Measurements from ENCODE around the gene DBNDD1.
"Not testable (repeated sequence)": the region's sequence is repeated elsewhere in the genome, so short reads cannot be mapped to it uniquely, and the experiment has no call there.

DBNDD1 gene, protein sequence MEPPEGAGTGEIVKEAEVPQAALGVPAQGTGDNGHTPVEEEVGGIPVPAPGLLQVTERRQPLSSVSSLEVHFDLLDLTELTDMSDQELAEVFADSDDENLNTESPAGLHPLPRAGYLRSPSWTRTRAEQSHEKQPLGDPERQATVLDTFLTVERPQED

DNA sequence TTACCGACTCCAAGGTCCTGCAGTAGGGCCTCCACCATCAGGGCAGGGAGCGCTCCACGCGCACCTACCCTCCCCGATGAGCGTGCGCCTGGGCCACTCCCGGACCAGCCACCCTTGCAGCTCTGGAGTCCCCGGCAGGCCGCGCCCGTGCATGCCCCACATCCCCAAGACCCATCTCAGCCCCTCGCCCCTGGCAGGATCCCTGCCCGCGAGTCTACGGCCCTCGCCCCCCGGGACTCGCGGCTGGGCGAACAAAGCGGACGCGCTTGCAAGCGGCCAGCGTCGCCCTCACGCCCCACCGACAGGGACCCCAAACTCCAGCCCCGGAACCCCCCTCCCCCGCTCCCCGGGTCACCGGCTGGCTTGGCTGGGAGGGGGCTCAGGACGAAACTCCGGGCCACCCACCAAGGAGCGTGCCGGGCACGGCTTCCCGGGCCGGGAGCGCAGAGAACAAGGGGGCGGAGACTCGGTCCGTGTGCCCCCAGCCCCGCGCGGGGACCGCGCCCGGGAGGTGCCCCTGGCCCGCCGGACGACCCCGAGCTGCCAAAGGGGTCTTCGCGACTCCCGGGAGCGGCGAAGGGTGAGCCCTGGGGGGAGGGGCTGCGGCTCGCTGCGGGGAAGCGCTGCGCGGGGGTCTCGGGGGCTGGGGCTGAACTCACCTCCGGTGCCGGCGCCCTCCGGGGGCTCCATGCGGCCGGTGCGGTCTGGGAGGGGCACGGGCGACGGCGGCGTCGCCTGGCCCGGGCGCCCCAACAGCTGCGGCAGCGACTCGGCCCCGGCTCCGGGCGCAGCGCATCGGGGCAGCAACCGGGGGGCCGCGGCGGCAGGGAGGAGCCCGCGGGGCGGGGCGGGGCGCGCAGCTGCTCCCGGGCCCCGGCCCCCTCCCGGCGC lies at the start of gene DBNDD1:
Gene DBNDD1 (minus strand): TSS at position 805 of the 891 bp plus-strand sequence. CDS start 115 bp downstream, at position 690.
- DNase-seq (ENCODE audit: low read depth in 2 of 2, low spot score in 1 of 2) = no peak

DNA sequence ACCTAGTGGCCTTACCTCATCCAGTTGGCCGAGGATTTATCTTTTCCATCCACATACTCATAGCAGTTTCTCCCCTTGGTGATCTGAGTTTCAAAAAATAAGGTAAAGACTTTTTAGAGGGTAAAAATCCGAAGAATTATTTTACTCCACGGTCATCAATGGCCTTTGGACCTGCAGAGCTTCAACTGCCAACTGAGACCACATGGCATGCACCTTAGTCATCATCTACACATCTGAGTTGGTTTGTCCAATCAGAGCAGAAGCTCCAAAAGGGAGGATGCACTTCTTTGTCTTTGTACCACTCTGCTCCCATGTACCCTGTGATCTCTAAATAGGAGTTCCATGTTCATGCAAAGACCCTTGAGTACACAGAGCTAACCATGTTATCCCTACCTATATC lies 42.2 kb upstream of the DBNDD1 start:
- no peak for DNase-seq (ENCODE audit: low read depth in 2 of 2, low spot score in 1 of 2)

DNA sequence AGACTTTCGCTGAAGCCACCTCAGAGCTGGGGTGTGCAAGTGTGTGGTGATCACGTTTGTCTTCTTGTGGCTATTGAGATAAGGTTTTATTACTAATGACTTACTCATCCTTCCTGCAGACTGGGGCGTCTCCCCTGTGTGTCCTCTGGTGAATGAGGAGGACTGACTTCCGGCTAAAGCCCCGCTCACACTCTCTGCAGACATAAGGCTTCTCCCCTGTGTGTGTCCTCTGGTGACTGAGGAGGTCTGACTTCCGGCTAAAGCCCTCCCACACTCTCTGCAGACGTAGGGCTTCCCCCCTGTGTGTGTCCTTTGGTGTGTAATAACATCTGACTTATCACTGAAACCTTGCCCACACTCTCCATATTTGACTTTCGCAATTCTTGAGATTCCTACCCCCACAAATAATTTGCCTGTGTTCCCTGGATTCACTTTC lies 38.5 kb upstream of the DBNDD1 start:
- no peak for DNase-seq (ENCODE audit: low read depth in 2 of 2, low spot score in 1 of 2)

DNA sequence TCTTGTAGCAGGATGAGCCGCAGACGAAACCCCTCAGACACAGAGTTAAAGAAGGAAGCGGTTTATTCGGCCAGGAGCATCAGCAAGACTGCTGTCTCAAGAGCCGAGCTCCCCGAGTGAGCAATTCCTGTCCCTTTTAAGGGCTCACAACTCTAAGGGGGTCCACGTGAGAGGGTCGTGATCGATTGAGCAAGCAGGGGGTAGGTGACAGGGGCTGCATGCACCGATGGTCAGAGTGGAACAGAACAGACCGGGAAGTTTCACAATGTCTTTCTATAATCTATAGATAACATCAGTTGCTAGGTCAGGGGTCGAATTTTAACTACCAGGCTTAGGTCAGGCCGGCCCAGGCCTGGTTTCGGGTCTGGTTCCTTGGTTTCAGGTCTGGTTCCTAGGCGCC lies 37.3 kb upstream of the DBNDD1 start:
- not testable (repeated sequence) for DNase-seq (ENCODE audit: low read depth in 2 of 2, low spot score in 1 of 2)

DNA sequence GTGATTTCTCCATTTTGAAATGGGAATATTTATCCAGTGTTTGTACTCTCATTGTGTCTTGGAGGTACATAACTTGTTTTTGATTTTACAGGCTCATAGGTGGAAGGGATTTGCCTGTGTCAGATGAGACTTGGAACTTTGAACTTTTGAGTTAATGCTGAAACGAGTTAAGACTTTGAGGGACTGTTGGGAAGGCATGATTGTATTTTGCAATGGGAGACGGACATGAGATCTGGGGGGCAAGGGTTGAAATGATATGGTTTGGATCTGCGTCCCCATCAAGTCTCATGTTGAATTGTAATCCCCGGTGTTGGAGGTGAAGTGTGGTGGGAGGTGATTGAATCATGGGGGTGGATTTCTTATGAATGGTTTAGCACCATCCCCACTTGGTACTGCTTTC lies 36.1 kb upstream of the DBNDD1 start:
- DNase-seq (ENCODE audit: low read depth in 2 of 2, low spot score in 1 of 2) = no peak

DNA sequence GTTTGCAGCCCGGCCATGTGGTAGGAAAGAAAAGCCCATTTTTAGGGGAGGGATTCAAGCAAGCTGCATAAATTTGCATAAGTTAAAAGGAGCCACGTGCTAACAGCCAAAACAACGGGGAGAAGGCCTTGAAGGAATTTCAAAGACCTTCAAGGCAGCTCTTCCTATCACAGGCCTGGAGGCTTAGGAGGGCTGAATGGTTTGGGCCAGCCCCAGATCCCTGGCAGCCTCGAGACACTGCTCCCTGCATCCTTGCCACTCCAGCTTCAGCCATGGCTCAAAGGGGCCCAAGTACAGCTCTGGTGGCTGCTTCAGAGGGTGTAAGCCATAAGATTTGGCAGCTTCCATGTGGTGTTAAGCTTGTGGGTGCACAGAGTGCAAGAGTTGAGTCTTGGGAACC lies 35.3 kb upstream of the DBNDD1 start:
- DNase-seq (ENCODE audit: low read depth in 2 of 2, low spot score in 1 of 2) = no peak

DNA sequence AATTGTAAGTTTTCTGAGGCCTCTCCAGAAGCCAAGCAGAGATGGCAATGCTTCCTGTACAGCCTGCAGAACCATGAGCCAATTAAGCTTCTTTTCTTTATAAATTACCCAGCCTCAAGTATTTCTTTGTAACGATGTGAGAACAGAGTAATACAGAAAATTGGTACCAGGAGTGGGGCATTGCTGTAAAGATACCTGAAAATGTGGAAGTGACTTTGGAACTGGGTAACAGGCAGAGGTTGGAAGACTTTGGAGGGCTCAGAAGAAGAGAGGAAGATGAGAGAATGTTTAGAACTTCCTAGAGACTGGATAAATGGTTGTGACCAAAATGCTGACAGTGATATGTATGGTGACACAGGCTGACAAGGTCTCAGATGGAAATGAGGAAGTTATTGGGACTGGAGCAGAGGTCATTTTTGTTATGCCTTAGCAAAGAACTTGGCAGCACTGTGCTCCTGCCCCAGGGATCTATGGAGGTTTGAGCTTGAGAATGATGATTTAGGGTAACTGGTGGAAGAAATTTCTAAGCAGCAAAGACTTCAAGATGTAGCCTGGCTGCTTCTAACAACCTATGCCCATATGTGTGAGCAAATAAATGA lies 34.7 kb upstream of the DBNDD1 start:
- no peak for DNase-seq (ENCODE audit: low read depth in 2 of 2, low spot score in 1 of 2)

DNA sequence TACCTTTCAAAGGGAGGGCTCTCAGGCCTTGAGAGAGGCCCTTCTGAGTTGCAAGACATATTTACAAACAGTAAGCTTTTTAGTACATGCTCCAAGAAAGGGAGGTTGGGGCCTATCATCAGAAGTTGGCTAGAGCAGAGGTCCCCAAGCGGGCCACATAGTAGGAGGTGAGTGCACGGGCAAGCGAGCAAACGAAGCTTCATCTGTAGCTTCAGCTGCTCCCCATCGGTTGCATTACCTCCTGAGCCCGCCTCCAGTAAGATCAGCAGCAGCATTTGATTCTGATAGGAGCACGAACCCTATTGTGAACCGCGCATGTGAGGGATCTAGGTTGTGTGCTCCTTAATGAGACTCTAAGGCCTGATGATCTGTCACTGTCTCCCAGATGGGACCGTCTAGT lies 31.7 kb upstream of the DBNDD1 start:
- no peak for DNase-seq (ENCODE audit: low read depth in 2 of 2, low spot score in 1 of 2)

DNA sequence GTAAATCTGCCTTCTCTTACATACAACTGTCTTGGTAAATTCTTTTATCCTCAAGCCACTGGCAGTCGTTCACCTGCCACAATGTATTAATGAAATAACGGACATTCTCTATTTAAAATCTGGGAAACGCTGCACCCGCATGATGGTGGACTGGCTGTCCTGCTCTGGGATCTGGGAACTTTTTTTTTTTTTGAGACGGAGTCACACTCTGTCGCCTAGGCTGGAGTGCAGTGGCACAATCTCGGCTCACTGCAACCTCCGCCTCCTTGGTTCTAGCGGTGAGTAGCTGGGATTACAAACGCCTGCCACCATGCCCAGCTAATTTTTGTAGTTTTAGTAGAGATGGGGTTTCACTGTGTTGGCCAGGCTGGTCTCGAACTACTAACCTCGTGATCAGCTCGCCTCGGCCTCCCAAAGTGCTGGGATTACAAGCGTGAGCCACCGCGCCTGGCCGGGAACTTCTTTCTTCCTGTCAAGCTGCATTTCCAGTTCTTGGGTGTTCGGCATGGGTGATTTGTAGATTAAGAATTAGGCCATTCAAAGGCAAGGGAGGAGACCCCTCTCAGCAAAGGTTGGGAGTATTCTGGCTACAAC lies 29.6 kb upstream of the DBNDD1 start:
- no peak for DNase-seq (ENCODE audit: low read depth in 2 of 2, low spot score in 1 of 2)

DNA sequence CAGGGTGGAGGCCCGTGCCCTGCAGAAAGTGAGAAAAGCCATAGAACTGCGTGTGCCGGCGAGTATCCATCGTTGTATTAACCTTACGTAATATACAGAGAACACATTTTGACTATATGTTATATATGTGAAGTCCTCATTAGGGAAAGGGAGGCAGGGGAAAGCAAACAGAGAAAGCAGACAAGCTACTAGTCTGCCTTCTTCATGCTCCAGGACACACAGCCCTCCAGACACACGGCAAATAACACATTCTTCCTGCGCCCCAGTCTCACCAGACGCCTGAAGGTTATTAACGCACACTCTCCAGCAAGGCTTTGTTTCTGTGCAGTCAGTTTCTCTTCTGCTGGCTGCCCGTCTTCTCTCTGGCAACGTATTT lies 29.1 kb upstream of the DBNDD1 start:
- DNase-seq (ENCODE audit: low read depth in 2 of 2, low spot score in 1 of 2) = no peak

DNA sequence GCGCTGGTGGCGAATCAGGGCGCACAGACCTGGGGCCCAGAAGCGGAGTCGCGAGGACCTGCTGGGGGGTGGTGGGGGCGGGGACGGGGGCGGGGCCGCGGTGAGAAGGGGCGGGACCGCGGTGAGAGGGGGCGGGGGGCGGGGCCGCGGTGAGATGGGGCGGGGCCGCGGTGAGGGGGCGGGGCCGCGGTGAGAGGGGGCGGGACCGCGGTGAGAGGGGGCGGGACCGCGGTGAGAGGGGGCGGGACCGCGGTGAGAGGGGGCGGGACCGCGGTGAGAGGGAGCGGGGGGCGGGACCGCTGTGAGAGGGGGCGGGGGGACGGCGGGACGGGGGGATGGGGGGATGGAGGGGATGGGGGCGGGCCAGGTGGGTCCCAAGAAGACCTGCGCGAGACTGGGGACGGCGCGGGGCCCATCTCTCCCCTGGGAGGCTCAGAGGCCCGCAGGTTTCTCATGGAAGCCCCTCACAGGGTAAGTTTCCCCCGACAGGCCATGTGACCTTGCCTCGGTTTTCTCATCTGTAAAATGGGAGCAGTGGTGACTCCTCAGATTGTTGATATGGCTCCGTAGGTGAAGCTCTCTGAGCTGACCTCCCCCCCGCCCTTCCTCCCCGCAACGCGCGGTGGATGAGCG lies 28.6 kb upstream of the DBNDD1 start:
- no peak for DNase-seq (ENCODE audit: low read depth in 2 of 2, low spot score in 1 of 2)

DNA sequence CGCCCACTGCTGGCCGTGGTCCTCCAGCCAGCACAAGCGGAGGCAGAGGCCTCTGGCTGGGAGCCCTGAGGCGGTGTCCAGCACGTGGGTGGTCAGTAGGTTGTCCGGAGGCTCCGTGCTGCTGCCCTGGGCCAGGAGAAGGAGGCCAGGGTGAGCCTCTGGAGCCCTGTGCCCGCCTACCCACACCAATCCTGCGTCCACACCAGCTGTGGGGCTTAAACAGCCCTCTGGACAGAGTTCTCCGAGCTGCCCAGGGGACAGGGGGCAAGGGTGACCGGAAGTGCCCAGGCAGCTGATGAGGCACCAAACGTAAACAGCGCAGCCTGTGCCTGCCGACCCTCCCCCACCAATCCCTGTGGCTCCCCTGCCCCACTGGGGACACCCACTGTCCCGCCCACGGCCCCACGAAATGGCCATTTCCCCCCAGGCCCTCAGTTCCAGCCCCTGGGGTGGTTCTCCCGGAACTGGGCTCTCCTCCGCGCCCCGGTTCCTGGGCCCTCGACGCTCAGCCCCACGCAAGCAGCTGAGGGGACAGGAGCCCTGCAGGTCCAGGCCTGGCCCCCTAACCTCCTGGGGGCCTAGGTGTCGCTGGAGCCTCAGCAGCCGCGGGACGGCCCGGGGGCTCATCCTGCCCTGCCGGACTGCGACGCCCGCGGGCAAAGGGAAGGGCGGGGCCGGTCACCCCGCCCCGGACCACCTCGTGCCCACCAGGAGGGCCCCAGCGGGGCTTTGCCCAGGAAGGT lies 27.9 kb upstream of the DBNDD1 start:
- no peak for DNase-seq (ENCODE audit: low read depth in 2 of 2, low spot score in 1 of 2)

DNA sequence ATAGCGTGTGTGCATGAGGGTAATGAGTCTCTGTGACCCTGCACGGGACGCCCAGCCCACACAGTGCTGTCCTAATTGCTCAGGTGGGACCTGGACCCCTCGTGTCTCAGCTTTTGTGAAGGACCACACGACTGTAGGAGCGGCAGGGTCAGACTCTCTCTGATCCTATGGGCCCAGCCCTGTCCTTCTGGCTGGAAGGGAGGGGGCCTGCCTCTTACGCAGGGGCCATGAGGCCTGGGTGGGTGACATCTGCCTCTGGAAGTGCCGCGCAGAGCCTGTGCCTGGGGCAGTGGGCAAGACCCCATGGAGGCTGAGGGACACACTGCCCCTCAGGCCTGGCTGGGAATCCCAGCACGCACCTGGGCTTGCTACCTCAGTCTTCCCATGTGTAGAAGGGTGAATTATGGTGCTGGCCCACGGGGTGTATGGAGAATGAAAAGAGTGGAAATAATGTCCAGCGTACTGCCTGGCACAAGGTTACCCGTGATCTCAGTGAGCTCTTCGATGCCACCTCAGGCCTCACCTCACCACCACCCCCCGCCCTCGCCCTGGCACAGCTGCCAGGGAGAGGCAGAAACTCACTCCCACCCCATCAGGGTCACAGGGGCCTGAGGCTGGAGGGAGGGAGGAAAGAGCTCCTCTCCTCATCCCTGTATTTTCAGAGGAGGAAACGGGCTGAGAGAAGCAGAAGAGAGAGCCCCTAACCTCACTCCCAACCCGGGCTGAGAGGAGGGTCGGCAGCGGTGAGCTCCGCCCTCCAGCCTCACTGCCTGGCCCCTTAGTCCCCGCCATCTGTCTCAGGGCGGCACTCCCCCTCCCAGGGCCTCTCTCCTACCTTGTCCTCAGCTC lies 27.1 kb upstream of the DBNDD1 start:
- no peak for DNase-seq (ENCODE audit: low read depth in 2 of 2, low spot score in 1 of 2)

DNA sequence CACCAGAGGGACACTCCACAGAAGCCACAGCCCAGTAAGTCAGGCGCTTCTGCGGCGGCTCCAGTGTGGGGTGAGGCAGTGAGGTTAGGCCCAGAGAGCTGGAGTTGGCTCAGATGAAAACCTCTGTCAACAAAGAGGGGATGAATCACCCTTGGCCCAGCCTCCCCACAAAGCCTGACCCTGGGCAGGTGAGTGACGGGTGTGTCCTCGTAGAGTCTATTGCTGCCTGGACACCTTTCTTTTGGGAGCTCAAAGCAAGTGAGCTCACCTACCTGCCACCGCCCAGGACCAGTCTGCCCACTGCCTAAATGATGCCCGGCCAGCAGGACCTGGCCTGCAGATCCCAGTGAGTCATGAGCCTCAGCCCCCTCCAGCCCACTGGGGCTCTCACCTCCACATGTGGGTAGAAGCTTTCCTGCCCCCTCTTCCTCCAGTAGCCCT lies 24.9 kb upstream of the DBNDD1 start:
- no peak for DNase-seq (ENCODE audit: low read depth in 2 of 2, low spot score in 1 of 2)

DNA sequence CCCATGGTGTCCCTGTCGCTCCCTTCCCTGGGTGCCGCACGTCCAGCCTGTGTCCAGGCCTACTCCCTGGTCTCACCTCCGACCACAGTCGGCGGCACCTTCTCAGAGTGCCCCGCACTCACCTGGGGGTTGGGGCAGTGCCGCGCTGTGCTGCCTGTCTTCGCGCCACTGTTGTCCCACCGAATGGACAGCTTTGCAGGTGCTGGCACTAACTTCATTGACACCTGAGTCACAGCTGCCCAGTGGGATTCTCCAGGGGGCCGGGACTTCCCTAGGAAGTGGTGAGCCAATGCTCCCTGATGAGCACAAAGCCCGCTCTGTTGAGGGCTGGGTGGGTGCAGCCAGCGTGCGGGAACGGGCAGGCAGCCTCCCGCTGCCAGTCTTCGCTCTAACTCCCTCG lies 24.3 kb upstream of the DBNDD1 start:
- DNase-seq (ENCODE audit: low read depth in 2 of 2, low spot score in 1 of 2) = no peak

DNA sequence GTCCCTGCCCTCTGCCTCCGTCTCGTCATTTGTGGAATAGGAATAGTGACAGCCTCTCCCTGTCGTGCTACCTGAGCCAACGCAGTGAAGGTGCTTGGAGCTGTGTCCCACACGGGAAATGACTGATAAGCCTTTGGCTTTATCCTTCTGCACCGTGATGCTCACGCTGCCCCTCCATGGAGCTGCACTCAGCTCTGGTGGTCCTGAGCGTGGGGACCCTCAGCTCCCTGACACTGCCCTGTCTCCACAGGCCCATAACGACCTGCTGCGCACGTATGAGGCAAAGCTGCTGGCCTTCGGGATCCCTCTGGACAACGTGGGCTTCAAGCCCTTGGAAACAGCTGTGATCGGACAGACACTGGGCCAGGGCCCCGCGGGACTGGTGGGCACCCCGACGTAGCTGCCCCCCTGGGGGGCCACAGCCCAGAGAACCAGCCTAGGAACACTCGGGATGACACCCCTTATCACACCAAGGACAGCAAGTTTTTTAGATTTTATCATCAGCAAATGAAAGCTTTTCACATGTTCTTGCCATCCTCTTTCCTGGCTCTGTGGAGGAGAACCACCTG lies 23.8 kb upstream of the DBNDD1 start:
- DNase-seq (ENCODE audit: low read depth in 2 of 2, low spot score in 1 of 2) = no peak

DNA sequence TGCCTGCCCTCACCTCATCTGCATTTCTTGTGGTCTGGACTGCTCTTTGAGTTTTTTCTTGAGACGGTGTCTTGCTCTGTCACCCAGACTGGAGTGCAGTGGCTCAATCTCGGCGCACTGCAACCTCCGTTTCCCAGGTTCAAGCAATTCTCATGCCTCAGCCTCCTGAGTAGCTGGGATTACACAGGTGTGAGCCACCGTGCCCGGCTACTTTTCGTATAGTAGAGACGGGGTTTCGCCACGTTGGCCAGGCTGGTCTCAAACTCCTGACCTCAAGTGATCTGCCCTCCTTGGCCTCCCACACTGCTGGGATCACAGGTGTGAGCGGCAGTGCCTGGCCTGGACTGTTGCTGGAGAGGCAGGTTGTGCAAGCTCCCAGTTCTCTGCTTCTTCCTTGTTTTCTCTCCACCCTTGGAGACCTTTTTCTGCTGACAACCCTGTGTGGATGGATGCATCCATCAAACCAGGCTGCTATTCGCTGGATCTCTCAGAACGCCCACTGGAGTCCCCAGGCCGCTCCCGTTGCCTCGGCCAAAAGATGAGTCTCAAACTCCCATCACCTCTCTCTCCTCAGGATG lies 22.7 kb upstream of the DBNDD1 start:
- no peak for DNase-seq (ENCODE audit: low read depth in 2 of 2, low spot score in 1 of 2)

DNA sequence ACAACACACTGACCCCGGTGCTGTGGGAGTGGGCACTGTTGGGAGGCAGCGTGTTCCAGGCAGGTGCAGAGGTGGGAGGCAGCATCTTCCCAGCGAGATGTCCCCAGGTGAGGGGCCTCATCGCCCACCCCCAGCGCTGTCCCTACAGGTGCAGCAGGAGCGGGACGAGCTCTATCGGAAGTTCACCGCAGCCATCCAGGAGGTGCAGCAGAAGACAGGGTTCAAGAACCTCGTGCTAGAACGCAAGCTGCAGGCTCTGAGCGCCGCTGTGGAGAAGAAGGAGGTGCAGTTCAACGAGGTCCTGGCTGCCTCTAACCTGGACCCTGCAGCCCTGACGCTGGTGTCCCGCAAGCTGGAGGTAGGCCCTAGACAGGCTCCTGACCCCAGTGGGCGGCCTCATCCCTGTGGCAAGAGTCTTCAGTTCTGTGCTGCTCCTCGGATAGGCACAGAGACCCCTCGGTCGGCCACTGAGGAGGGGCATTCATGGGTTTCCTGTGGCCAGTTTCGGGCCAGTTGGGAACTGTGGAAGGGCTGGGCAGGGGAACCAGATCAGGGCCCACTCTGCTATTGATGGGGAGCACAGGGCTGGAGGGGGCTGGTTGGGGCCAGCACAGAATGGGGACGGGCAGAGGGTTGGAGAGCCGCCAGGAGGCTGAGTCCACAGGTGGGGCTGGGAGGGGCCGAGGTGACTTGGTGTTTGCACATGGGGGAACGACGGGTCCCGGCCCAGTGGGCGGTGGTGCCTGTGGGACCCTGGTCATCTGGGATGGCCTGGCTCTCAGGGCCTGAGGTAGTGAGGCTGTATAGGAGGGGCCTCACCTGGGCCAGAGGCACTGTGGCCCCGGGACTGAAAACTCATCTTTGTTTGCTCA lies 21.1 kb upstream of the DBNDD1 start:
- no peak for DNase-seq (ENCODE audit: low read depth in 2 of 2, low spot score in 1 of 2)
